Mucosa of descending colon (tissue), 3 donors: ENCODE measurements around the gene ZNF672. TPM values are rescaled to one million over a fixed set of nuclear protein-coding genes. Genes with fewer than 3 reads are reported as not detected.

Experiments
- ATAC-seq: fragments of 200-7000 bp; cut with Tn5 transposase; one replicate; pipeline ENCODE4 v1.9.1; 2020; ENCODE audit warnings: mild to moderate bottlenecking, moderate library complexity
- DNase-seq, 3 donors: peaks; one replicate each; pipeline ENCODE4 v3.0.0-alpha.2; 2020
- H3K36me3 ChIP-seq: fragments of 200-600 bp; one replicate; pipeline ENCODE4 v1.8.0; 2021; ENCODE audit warnings: low read depth, mild to moderate bottlenecking
- H3K4me1 ChIP-seq: fragments of 200-600 bp; one replicate; pipeline ENCODE4 v1.8.0; 2021; ENCODE audit warnings: low read depth, mild to moderate bottlenecking
- H3K4me3 ChIP-seq: fragments of 200-600 bp; one replicate; pipeline ENCODE4 v1.8.0; 2021; ENCODE audit warnings: mild to moderate bottlenecking
- H3K9me3 ChIP-seq: fragments of 200-600 bp; one replicate; pipeline ENCODE4 v1.8.0; 2021; ENCODE audit warnings: mild to moderate bottlenecking
- intact Hi-C, 2 donors: fragments of 100-400 bp; cut with DNase I in 1 of 2; cut with micrococcal nuclease in 1 of 2; formaldehyde crosslinking; loops; one replicate each; pipeline versions ENCODE4 v1.11.0 to v1.11.1; 2022; cut with DNase I, micrococcal nuclease
- total RNA-seq, 3 donors: library from RNA; stranded (reverse); fragmentation: NEBNext Ultra II Directional in 2 of 3; extraction: Animal tissue kit (Norgen Biotek cat#: 25700) in 2 of 3; gene quantifications; one replicate each; pipeline versions ENCODE4 v1.2.1 to v1.2.4, GENCODE V29; 2021 to 2023
- TF ChIP-seq, protein P1 (sequence below): fragments of 200-600 bp; IDR thresholded peaks from one replicate; pipeline ENCODE4 v1.8.0; 2022; ENCODE audit warnings: antibody characterized with exemption, mild to moderate bottlenecking
- donor health status: DM: no; HTN: no; CAD: no; lungs with moderate emphysema.
- donor health status: DM: no; HTN: no; CAD: no.
- donor health status: DM: no; HTN: yes; CAD: no.

The ZNF672 gene
- total RNA-seq, 3 donors from 2014 or later: 29.6 to 38.8 (median 38.3) TPM

- DNase-seq: no peak
- intact Hi-C loops: no loop called here
- no peak for ATAC-seq
- Histone ChIP-seq H3K9me3 (no peaks in the 10 kb centered on the region), H3K4me3 (no peak overlapping the region), H3K36me3 (peaks cover 11% of the 10 kb centered on the region), H3K4me1 (no peaks in the 10 kb centered on the region)
- TF ChIP-seq, protein P1, sequence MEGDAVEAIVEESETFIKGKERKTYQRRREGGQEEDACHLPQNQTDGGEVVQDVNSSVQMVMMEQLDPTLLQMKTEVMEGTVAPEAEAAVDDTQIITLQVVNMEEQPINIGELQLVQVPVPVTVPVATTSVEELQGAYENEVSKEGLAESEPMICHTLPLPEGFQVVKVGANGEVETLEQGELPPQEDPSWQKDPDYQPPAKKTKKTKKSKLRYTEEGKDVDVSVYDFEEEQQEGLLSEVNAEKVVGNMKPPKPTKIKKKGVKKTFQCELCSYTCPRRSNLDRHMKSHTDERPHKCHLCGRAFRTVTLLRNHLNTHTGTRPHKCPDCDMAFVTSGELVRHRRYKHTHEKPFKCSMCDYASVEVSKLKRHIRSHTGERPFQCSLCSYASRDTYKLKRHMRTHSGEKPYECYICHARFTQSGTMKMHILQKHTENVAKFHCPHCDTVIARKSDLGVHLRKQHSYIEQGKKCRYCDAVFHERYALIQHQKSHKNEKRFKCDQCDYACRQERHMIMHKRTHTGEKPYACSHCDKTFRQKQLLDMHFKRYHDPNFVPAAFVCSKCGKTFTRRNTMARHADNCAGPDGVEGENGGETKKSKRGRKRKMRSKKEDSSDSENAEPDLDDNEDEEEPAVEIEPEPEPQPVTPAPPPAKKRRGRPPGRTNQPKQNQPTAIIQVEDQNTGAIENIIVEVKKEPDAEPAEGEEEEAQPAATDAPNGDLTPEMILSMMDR: no peak
Observed at GRCh38 chr1:248815407-248816034, 22.5 kb upstream of the ZNF672 start.

DNA sequence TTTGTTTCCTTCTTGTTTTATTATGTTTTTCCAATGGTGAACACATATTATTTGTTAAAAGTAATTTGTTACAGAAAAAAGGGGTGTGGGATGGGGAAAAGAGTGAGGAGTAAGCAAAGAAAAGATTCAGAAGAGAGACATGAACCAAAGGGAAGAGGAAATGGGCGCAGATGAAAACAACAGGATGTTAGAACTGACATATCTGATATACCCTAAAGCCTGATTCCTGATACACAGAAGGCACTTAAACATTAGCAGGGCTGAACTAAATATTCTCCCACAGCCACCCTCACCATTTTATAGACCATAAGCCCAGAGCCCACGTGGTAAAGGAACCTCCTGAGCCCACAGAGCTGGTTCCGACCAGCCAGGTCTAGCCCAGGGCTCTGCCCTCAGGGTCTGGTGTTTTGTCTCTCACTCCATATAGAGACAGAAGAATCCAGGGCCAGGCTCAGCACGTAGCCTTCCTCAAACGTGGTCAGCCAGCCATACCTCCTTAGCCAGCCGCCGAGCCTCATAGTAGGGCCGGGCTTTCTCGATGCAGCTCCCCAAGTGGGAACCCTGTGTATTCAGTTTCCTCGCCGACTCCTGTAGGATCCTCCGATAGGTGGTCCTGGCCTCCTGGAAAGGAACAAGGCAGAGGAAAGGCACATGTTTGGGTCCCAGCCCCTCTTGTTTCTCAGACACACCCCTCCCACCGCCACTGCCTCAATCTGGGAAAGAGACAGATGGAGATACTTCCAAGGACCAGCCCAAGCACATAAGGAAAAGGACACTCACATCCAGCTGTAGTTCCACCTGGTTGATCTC is 21.8 kb upstream of the ZNF672 start:
- intact Hi-C loops: no loop called here
- H3K36me3 ChIP-seq: peaks cover 11% of the 10 kb centered on the region
- no peaks in the 10 kb centered on the region for H3K9me3 ChIP-seq
- no peaks in the 10 kb centered on the region for H3K4me1 ChIP-seq
- TF ChIP-seq, protein P1: no peak
- H3K4me3 ChIP-seq: no peak overlapping the region
- ATAC-seq (no peak), DNase-seq (no peak)

DNA sequence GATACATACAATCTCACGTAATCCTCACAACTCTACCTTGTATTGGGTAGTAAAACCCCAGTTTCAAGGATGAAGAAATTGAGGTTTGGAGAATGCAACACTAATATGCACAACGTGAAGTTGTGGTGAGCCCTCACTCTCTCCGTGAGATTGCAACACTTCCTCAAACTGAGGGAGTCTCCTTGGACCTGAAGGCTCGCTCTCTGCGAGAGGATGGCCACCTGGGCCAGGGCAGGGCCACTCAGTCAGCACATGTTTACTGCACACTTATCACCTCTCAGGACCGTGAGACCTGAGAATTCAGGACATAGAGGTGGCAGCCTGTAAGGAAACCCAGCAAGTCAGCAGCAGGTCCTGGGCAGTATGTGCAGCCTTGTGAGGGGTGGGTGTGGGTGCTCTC is 21.0 kb upstream of the ZNF672 start:
- TF ChIP-seq, protein P1: no peak
- Histone ChIP-seq H3K4me3 (no peak overlapping the region), H3K9me3 (no peaks in the 10 kb centered on the region), H3K4me1 (peaks cover 2% of the 10 kb centered on the region), H3K36me3 (peaks cover 11% of the 10 kb centered on the region)
- intact Hi-C loops: no loop called here
- ATAC-seq (peak; percentile 29), DNase-seq (no peak)

- DNase-seq (no peak), ATAC-seq (peak; percentile 54)
- intact Hi-C loops: no loop called here
- Histone ChIP-seq H3K4me3 (no peak overlapping the region), H3K4me1 (peaks cover 19% of the 10 kb centered on the region), H3K9me3 (no peaks in the 10 kb centered on the region), H3K36me3 (peaks cover 11% of the 10 kb centered on the region)
- TF ChIP-seq, protein P1: no peak
Observed at GRCh38 chr1:248818505-248819374, 19.3 kb upstream of the ZNF672 start.

DNA sequence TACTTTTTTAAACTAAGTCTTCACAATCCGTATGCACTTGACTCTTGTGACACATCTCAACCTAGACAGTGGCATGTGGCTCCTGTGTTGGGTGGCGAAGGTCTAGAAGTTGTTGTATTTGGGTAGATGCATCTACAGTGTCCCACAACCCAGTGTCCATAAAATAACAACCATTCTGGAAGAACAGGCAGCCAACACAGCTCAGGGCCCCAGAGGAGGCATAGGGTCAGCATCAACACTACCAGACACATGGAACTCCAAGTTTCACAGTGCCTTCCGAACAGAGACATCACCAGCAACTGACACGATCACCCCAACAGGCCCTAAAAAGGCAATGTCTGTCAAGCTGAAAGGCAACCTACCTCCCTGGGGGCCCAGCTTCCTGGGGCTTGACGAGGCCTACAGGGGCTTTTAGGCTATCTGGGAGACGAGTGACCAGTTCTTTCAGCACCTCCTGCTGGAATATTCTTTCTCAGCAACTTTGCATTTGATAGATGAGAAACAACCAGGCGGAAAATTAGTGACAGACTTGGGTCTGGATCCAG is 17.9 kb upstream of the ZNF672 start:
- TF ChIP-seq, protein P1: no peak
- ATAC-seq (no peak), DNase-seq (no peak)
- Histone ChIP-seq H3K4me1 (peaks cover 33% of the 10 kb centered on the region), H3K9me3 (no peaks in the 10 kb centered on the region), H3K4me3 (no peak overlapping the region), H3K36me3 (no peaks in the 10 kb centered on the region)
- intact Hi-C loops: no loop called here
